Right atrium auricular region (tissue), 2 donors: Measurements from ENCODE around the gene CASTOR1. TPM values are rescaled to one million over a fixed set of nuclear protein-coding genes. Genes with fewer than 3 reads are reported as not detected.
A peak's percentile ranks its signal among the peaks of the same experiment; 100 is the strongest.

ENCODE experiments used
- DNase-seq: peaks from one replicate; pipeline ENCODE4 v3.0.0-alpha.2; 2019; ENCODE audit warnings: low spot score
- H3K27ac ChIP-seq, 2 donors: fragments of 200-600 bp; sonication (generic); 1 replicate in 1 of 2; 2 replicates in 1 of 2; pipeline ENCODE4 v1.5.1; 2016 to 2019
- H3K27me3 ChIP-seq, 2 donors: fragments of 200-600 bp; sonication (generic); one replicate each; pipeline versions ENCODE4 v1.5.1 to v1.6.0; 2017 to 2019
- H3K36me3 ChIP-seq: fragments of 200-600 bp; sonication (generic); one replicate; pipeline ENCODE4 v1.5.1; 2016
- H3K4me1 ChIP-seq, 2 donors: fragments of 200-600 bp; sonication (generic); one replicate each; pipeline versions ENCODE4 v1.5.1 to v1.6.0; 2017 to 2019
- H3K4me3 ChIP-seq, 2 donors: fragments of 200-600 bp; sonication (generic); 1 replicate in 1 of 2; 2 replicates in 1 of 2; pipeline ENCODE4 v1.5.1; 2017 to 2019; ENCODE audit warnings: mild to moderate bottlenecking in 1 of 2, moderate library complexity in 1 of 2
- H3K9me3 ChIP-seq, 2 donors: fragments of 200-600 bp; sonication (generic); one replicate each; pipeline ENCODE4 v1.5.1; 2019
- total RNA-seq, 2 donors: library from RNA; depleted of rRNA; stranded (reverse); fragments of >200 nt; gene quantifications; one replicate each; pipeline ENCODE4 v1.1.0, GENCODE V29; 2016
- TF ChIP-seq, protein P1 (sequence below), 2 donors: fragments of 200-600 bp; sonication (generic); IDR thresholded peaks; one replicate each; pipeline ENCODE4 v1.5.1; 2019; ENCODE audit warnings: antibody characterized with exemption in 2 of 2

Gene CASTOR1
- total RNA-seq, 2 donors from 2014 or later = 8.1 to 12.5 TPM

DNA sequence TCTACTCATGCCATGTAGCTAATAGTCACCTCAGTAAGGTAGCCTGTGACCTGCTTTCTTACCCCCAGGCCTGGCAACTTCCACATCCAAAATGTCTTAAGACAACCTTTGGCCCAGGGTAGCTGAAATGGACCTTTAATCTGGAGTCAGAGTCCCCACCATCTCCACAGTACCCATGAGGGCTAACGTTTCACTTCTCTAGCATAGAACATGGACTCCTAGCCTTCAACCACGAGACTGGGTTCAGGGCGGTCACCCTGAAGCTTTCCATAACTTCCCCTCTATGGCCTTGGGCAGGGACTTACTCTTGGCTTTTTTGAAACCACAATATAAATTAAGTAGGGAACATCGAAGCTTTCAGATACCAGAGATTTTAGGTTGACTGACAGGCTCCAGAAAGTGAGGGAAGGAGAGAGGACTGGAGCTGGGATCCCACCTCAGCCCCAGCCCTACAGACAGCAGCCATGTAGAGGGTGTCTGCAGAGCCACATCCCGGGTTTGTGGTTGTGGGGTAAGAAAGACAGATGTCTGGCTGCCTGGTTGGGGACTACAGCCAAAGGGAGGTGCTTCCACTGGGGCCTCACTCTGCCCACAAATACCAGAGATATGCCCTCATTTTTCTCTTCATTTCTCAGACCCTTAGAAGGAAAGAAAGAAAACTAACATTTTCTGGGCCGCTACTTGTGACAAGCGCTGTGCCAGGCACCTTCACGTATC lies 34.9 kb upstream of the CASTOR1 start:
- H3K9me3 ChIP-seq = no peaks in the 10 kb centered on the region
- peak overlapping the region in 1 of 2 donors; percentile 89 for H3K27ac ChIP-seq
- TF ChIP-seq, protein P1, sequence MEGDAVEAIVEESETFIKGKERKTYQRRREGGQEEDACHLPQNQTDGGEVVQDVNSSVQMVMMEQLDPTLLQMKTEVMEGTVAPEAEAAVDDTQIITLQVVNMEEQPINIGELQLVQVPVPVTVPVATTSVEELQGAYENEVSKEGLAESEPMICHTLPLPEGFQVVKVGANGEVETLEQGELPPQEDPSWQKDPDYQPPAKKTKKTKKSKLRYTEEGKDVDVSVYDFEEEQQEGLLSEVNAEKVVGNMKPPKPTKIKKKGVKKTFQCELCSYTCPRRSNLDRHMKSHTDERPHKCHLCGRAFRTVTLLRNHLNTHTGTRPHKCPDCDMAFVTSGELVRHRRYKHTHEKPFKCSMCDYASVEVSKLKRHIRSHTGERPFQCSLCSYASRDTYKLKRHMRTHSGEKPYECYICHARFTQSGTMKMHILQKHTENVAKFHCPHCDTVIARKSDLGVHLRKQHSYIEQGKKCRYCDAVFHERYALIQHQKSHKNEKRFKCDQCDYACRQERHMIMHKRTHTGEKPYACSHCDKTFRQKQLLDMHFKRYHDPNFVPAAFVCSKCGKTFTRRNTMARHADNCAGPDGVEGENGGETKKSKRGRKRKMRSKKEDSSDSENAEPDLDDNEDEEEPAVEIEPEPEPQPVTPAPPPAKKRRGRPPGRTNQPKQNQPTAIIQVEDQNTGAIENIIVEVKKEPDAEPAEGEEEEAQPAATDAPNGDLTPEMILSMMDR (IDR thresholded peaks at IDR 0.05) = no peak
- H3K36me3 ChIP-seq = no peaks in the 10 kb centered on the region
- no peaks in the 10 kb centered on the region for H3K27me3 ChIP-seq
- no peak for DNase-seq
- H3K4me1 ChIP-seq = peaks cover 0 to 73% of the 10 kb centered on the region in 2 donors
- peak overlapping the region in 1 of 2 donors; percentile 99 for H3K4me3 ChIP-seq

DNA sequence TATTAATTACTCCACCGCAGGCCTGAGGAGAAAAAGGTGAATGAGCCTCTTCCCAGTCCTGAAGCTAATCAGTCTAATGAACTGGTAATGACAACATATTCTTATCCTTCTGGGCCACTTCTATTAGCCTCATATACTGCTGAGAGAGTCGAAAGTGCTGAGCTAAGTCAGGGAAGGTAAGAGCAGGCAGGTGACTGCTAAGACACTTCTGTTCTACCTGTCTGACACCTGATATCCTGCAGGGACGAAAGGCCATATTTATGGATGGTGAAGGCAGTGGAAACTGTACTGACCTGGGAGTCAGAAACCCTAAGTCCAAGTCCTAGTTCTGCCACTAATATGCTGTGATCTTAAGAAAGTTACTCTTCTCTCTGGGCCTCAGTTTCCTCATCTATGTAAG lies 33.9 kb upstream of the CASTOR1 start:
- Histone ChIP-seq H3K27me3 (no peaks in the 10 kb centered on the region), H3K36me3 (no peaks in the 10 kb centered on the region), H3K9me3 (no peaks in the 10 kb centered on the region), H3K4me1 (peaks cover 0 to 83% of the 10 kb centered on the region in 2 donors), H3K4me3 (no peak overlapping the region), H3K27ac (no peak overlapping the region)
- TF ChIP-seq, protein P1 (IDR thresholded peaks at IDR 0.05) = no peak
- DNase-seq = no peak

DNA sequence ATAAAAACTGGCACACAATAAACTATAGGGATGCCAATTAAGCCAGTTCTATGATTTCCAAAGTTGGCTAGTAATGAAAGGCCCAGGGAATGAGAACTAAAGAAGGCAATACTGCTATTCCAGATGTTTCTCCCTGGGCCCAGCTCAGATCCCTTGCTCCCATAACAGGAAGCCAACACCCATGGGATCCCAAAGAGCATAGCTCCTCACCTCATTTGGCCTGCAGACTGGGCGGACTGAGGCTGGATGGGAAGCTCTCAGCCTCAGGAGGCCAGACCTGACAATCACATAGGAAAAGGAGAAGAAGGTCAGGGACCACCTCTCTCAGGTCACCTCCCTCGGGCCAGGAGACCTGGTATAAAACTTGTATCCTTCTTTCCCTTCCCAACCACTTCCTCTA lies 32.2 kb upstream of the CASTOR1 start:
- Histone ChIP-seq H3K27ac (peak overlapping the region in 1 of 2 donors; percentile 36), H3K4me3 (no peak overlapping the region), H3K4me1 (peaks cover 0 to 86% of the 10 kb centered on the region in 2 donors), H3K27me3 (no peaks in the 10 kb centered on the region), H3K36me3 (no peaks in the 10 kb centered on the region), H3K9me3 (no peaks in the 10 kb centered on the region)
- TF ChIP-seq, protein P1 (IDR thresholded peaks at IDR 0.05) = no peak
- no peak for DNase-seq

DNA sequence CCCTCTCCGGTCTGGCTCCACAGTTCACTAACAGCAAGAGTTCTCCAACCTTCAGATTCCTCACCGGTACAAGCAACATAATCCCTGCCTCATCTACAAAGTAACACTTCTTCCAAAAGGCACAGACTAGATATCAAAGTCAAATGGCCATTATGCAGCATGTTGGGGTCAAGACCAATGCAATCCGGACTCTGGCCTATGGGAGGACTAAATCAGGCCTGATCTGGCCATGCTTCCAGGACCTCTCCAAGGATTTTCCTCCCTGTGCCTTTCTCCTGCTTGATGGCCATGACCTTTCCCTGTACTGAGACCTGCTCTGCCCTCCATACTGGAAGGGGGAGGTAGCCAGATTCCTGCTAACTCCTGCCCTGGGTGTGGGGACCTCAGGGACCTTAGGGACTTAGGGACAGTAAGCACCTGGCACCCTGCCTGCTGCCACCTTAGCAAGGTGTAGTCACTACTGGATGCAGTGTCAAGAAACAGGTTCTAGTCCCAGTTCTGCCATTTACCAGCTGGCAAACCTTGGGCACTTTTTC lies 30.8 kb upstream of the CASTOR1 start:
- no peak overlapping the region for H3K27ac ChIP-seq
- H3K36me3 ChIP-seq = no peaks in the 10 kb centered on the region
- no peak for DNase-seq
- H3K27me3 ChIP-seq = no peaks in the 10 kb centered on the region
- peaks cover 0 to 82% of the 10 kb centered on the region in 2 donors for H3K4me1 ChIP-seq
- TF ChIP-seq, protein P1 (IDR thresholded peaks at IDR 0.05) = no peak
- H3K9me3 ChIP-seq = no peaks in the 10 kb centered on the region
- no peak overlapping the region for H3K4me3 ChIP-seq

DNA sequence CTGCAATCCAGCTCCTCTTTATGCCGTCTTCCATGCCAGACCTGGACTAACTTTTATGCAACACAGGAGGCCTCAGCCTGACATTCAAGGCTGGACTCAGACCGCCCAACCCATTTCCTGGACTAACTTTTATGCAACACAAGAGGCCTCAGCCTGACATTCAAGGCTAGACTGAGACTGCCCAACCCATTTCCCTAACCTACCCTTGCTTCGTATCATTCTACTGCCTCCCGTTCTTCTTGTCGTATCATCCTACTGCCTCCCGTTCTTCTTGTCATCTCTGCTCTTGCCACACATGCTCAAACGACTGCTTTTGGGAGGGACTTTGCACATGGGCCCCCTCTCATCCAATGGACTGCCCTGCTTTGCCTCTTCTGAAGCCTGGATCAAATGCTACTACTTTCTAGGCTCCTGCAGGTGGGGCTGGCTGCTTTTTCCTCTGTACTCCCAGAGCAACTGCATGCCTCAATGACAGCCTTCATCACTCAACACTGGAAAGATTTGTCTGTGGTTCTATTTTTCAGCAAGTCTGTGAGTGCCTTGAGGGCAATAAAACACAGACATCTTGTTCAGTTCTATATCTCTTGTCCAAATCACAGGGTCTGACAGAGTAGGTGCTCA lies 29.6 kb upstream of the CASTOR1 start:
- H3K9me3 ChIP-seq = no peaks in the 10 kb centered on the region
- peak overlapping the region in 1 of 2 donors; percentile 20 for H3K27ac ChIP-seq
- no peaks in the 10 kb centered on the region for H3K27me3 ChIP-seq
- DNase-seq = no peak
- peaks cover 0 to 77% of the 10 kb centered on the region in 2 donors for H3K4me1 ChIP-seq
- TF ChIP-seq, protein P1 (IDR thresholded peaks at IDR 0.05) = peak in 1 of 2 donors; percentile 23
- no peaks in the 10 kb centered on the region for H3K36me3 ChIP-seq
- no peak overlapping the region for H3K4me3 ChIP-seq
